Breast epithelium (tissue), 4 donors: ENCODE measurements around the gene CCDC148. TPM values are rescaled to one million over a fixed set of nuclear protein-coding genes. Genes with fewer than 3 reads are reported as not detected.

Experiments used
- DNase-seq, 2 donors: peaks; one replicate each; pipeline ENCODE4 v3.0.0-alpha.2; 2019; ENCODE audit warnings: low spot score in 2 of 2
- H3K27ac ChIP-seq, 2 donors: fragments of 200-600 bp; sonication (generic) in 1 of 2; one replicate each; pipeline ENCODE4 v1.5.1; 2016 to 2019; ENCODE audit warnings: mild to moderate bottlenecking in 1 of 2
- H3K27me3 ChIP-seq, 2 donors: fragments of 200-600 bp; sonication (generic) in 1 of 2; one replicate each; pipeline versions ENCODE4 v1.5.1 to v1.6.0; 2017 to 2019; ENCODE audit warnings: control low read depth in 1 of 2, mild to moderate bottlenecking in 1 of 2
- H3K36me3 ChIP-seq: fragments of 200-600 bp; one replicate; pipeline ENCODE4 v1.5.1; 2019
- H3K4me1 ChIP-seq, 2 donors: fragments of 200-600 bp; sonication (generic); one replicate each; pipeline ENCODE4 v1.5.1; 2016 to 2019; ENCODE audit warnings: control low read depth in 1 of 2
- H3K4me3 ChIP-seq, 3 donors: fragments of 200-600 bp; sonication (generic); 1 replicate in 2 of 3; 2 replicates in 1 of 3; pipeline ENCODE4 v1.5.1; 2016 to 2019; ENCODE audit warnings: mild to moderate bottlenecking in 3 of 3, moderate library complexity in 2 of 3
- H3K9me3 ChIP-seq, 2 donors: fragments of 200-600 bp; sonication (generic) in 1 of 2; one replicate each; pipeline ENCODE4 v1.5.1; 2016 to 2019; ENCODE audit warnings: control low read depth in 1 of 2
- CTCF ChIP-seq, 3 donors: fragments of 450-650 bp; IDR thresholded peaks; one replicate each; pipeline ENCODE4 v1.5.1; 2016 to 2017; ENCODE audit warnings: antibody characterized with exemption in 3 of 3, mild to moderate bottlenecking in 3 of 3, moderate library complexity in 3 of 3
- POLR2A ChIP-seq: fragments of 450-650 bp; IDR thresholded peaks from one replicate; pipeline ENCODE4 v1.6.1; 2016; ENCODE audit warnings: antibody characterized with exemption, mild to moderate bottlenecking, moderate library complexity
- POLR2AphosphoS5 ChIP-seq, 3 donors: sonication (generic); formaldehyde crosslinking; IDR thresholded peaks; one replicate each; pipeline ENCODE4 v1.6.1; 2017; ENCODE audit warnings: antibody characterized with exemption in 3 of 3
- intact Hi-C: fragments of 100-400 bp; cut with DNase I; formaldehyde crosslinking; loops from one replicate; pipeline ENCODE4 v1.15.1; 2023; ENCODE audit warnings: low total_unique reads
- total RNA-seq, 3 donors: library from RNA; depleted of rRNA; stranded (reverse); fragments of >200 nt; gene quantifications; one replicate each; pipeline ENCODE4 v1.1.0, GENCODE V29; 2016

The CCDC148 gene
- total RNA-seq, 3 donors from 2014 or later = 1.4 to 9.8 (median 4.6) TPM

GRCh38 chr2:158131483-158131912, 325.1 kb downstream of the CCDC148 start:
- intact Hi-C loops = no loop called here
- Histone ChIP-seq H3K9me3 (no peaks in the 10 kb centered on the region), H3K4me1 (no peaks in the 10 kb centered on the region), H3K4me3 (no peak overlapping the region), H3K27me3 (no peaks in the 10 kb centered on the region), H3K36me3 (no peaks in the 10 kb centered on the region), H3K27ac (no peak overlapping the region)
- no peak for DNase-seq
- TF ChIP-seq POLR2A (no peak), POLR2AphosphoS5 (IDR thresholded peaks at IDR 0.05) (no peak), CTCF (IDR thresholded peaks at IDR 0.05) (no peak)

- no peaks in the 10 kb centered on the region for H3K9me3 ChIP-seq
- H3K36me3 ChIP-seq = no peaks in the 10 kb centered on the region
- TF ChIP-seq POLR2A (no peak), POLR2AphosphoS5 (IDR thresholded peaks at IDR 0.05) (no peak), CTCF (IDR thresholded peaks at IDR 0.05) (no peak)
- H3K27me3 ChIP-seq = no peaks in the 10 kb centered on the region
- H3K27ac ChIP-seq = no peak overlapping the region
- DNase-seq = no peak
- H3K4me1 ChIP-seq = no peaks in the 10 kb centered on the region
- no peak overlapping the region for H3K4me3 ChIP-seq
- intact Hi-C loops = no loop called here
Observed at GRCh38 chr2:158130832-158131473, 325.6 kb downstream of the CCDC148 start.

GRCh38 chr2:158129037-158129436, 327.5 kb downstream of the CCDC148 start:
- Histone ChIP-seq H3K36me3 (no peaks in the 10 kb centered on the region), H3K27ac (no peak overlapping the region), H3K4me3 (no peak overlapping the region), H3K27me3 (no peaks in the 10 kb centered on the region), H3K4me1 (no peaks in the 10 kb centered on the region), H3K9me3 (no peaks in the 10 kb centered on the region)
- TF ChIP-seq POLR2A = no peak
- no peak for TF ChIP-seq CTCF (IDR thresholded peaks at IDR 0.05)
- TF ChIP-seq POLR2AphosphoS5 (IDR thresholded peaks at IDR 0.05) = no peak
- no peak for DNase-seq
- intact Hi-C loops = no loop called here

GRCh38 chr2:158128168-158128973, 328.2 kb downstream of the CCDC148 start:
- intact Hi-C loops = no loop called here
- no peaks in the 10 kb centered on the region for H3K27me3 ChIP-seq
- no peak for TF ChIP-seq CTCF (IDR thresholded peaks at IDR 0.05)
- TF ChIP-seq POLR2AphosphoS5 (IDR thresholded peaks at IDR 0.05) = no peak
- TF ChIP-seq POLR2A = no peak

GRCh38 chr2:158127380-158127804, 329.2 kb downstream of the CCDC148 start:
- no peak for DNase-seq
- H3K27ac ChIP-seq = no peak overlapping the region
- H3K4me3 ChIP-seq = no peak overlapping the region
- H3K9me3 ChIP-seq = no peaks in the 10 kb centered on the region
- no peaks in the 10 kb centered on the region for H3K27me3 ChIP-seq
- H3K4me1 ChIP-seq = no peaks in the 10 kb centered on the region
- H3K36me3 ChIP-seq = no peaks in the 10 kb centered on the region
- intact Hi-C loops = no loop called here
- TF ChIP-seq CTCF (IDR thresholded peaks at IDR 0.05) (no peak), POLR2AphosphoS5 (IDR thresholded peaks at IDR 0.05) (no peak), POLR2A (no peak)

More at GRCh38 chr2:158128168-158128973, 328.2 kb downstream of the CCDC148 start:
- no peak overlapping the region for H3K27ac ChIP-seq
- no peaks in the 10 kb centered on the region for H3K36me3 ChIP-seq
- H3K4me3 ChIP-seq = no peak overlapping the region
- no peaks in the 10 kb centered on the region for H3K4me1 ChIP-seq
- no peak for DNase-seq
- no peaks in the 10 kb centered on the region for H3K9me3 ChIP-seq
